ENCODE measurements around the gene YIPF2.

Gene YIPF2

GRCh38 chr19:10872546-10873107 lies 55.8 kb downstream of the YIPF2 start:
- DNase-seq = no peak
